Retinal pigment epithelial cell (primary cell): ENCODE measurements around the gene PCSK2.
A peak's percentile ranks its signal among the peaks of the same experiment; 100 is the strongest.
"Not testable (repeated sequence)": the region's sequence is repeated elsewhere in the genome, so short reads cannot be mapped to it uniquely, and the experiment has no call there.

ENCODE experiments used
- DNase-seq: peaks from one replicate; pipeline ENCODE4 v3.0.0-alpha.2; 2010; ENCODE audit warnings: low read depth
- H3K4me3 ChIP-seq: 2 replicates; pipeline ENCODE4 v1.5.1; 2011; ENCODE audit warnings: mild to moderate bottlenecking, low read length, control low read depth, moderate library complexity
- TF ChIP-seq, protein P1 (sequence below): conservative IDR thresholded peaks from 2 replicates; pipeline ENCODE4 v1.5.1; 2011; ENCODE audit warnings: low read depth, low read length, control low read depth, inconsistent platforms

The PCSK2 gene

GRCh38 chr20:17202673-17203072 is 24.2 kb upstream of the PCSK2 start:
- TF ChIP-seq, protein P1, sequence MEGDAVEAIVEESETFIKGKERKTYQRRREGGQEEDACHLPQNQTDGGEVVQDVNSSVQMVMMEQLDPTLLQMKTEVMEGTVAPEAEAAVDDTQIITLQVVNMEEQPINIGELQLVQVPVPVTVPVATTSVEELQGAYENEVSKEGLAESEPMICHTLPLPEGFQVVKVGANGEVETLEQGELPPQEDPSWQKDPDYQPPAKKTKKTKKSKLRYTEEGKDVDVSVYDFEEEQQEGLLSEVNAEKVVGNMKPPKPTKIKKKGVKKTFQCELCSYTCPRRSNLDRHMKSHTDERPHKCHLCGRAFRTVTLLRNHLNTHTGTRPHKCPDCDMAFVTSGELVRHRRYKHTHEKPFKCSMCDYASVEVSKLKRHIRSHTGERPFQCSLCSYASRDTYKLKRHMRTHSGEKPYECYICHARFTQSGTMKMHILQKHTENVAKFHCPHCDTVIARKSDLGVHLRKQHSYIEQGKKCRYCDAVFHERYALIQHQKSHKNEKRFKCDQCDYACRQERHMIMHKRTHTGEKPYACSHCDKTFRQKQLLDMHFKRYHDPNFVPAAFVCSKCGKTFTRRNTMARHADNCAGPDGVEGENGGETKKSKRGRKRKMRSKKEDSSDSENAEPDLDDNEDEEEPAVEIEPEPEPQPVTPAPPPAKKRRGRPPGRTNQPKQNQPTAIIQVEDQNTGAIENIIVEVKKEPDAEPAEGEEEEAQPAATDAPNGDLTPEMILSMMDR, result no peak

GRCh38 chr20:17205084-17205813 is 21.6 kb upstream of the PCSK2 start:
- DNase-seq, result no peak
- no peak overlapping the region for H3K4me3 ChIP-seq
- TF ChIP-seq, protein P1, result no peak

More at GRCh38 chr20:17202673-17203072, 24.2 kb upstream of the PCSK2 start:
- DNase-seq, result peak; percentile 17
- peak overlapping the region; percentile 12 for H3K4me3 ChIP-seq

GRCh38 chr20:17210387-17210786 is 16.5 kb upstream of the PCSK2 start:
- DNase-seq, result no peak
- H3K4me3 ChIP-seq, result no peak overlapping the region
- TF ChIP-seq, protein P1, result no peak

- TF ChIP-seq, protein P1, result no peak
- DNase-seq, result no peak
- no peak overlapping the region for H3K4me3 ChIP-seq
Measured at GRCh38 chr20:17210983-17211382, 15.9 kb upstream of the PCSK2 start.

DNA sequence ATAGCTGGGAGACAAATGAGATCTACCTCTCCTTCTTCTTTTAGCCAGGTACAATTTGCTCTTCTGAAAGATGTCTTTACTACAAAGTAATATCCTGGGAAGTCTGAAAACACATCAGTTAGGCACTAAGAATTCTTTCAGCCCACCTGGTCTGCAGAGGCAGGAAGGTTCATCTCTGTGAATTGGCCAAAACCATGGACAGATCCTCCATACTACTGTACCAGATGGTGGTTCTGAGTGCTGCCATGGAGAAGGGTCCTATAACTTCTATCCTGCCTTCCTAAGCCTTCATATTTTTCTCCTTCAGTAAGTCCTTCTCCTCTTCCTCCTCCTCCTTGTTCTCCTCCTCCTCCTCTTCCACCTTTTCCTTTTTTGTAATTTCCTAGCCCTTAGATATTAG is 11.7 kb upstream of the PCSK2 start:
- TF ChIP-seq, protein P1, result no peak
- H3K4me3 ChIP-seq, result no peak overlapping the region
- no peak for DNase-seq

DNA sequence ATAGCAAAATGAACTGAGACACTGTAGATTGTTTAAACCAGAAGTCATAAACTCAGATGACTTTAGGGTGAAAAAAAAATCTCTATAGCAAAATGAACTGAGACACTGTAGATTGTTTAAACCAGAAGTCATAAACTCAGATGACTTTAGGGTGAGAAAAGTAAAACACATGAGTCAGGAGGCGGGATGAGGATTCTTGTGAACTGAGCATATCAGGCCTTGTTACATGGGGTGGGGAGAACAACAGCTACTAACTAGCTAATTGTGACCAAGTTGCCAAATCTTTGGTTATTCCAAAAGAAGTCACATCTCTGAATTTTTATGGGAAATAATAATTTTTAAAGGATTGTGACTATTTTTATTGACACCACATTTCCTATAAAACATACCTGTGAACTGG is 7.0 kb upstream of the PCSK2 start:
- DNase-seq, result not testable (repeated sequence)

GRCh38 chr20:17223553-17223952 is 3.3 kb upstream of the PCSK2 start:
- TF ChIP-seq, protein P1, result no peak
- no peak overlapping the region for H3K4me3 ChIP-seq
- DNase-seq, result no peak

More for the DNA sequence above, 7.0 kb upstream of the PCSK2 start:
- H3K4me3 ChIP-seq, result not testable (repeated sequence)
